ENCODE measurements around the gene POU2AF1.

POU2AF1 gene

GRCh38 chr11:111378861-111379601, at the start of gene POU2AF1:
TSS of gene POU2AF1 (minus strand) at chr11:111379275. CDS start at chr11:111379177, 98 bp downstream.
- peak in 3 of 4 experiments; percentile 41 to 58 (median 47) for DNase-seq

GRCh38 chr11:111428113-111428876, 49.2 kb upstream of the POU2AF1 start:
- DNase-seq = no peak

GRCh38 chr11:111427471-111427912, 48.4 kb upstream of the POU2AF1 start:
- DNase-seq = no peak

GRCh38 chr11:111426617-111427016, 47.5 kb upstream of the POU2AF1 start:
- DNase-seq = no peak

- no peak for DNase-seq
Observed at GRCh38 chr11:111423250-111423615, 44.2 kb upstream of the POU2AF1 start.

- peak; percentile 6 to 41 (median 18) for DNase-seq
Observed at GRCh38 chr11:111422494-111423249, 43.6 kb upstream of the POU2AF1 start.

GRCh38 chr11:111421251-111421650, 42.2 kb upstream of the POU2AF1 start:
- DNase-seq = no peak

- no peak for DNase-seq
Observed at GRCh38 chr11:111419641-111420327, 40.7 kb upstream of the POU2AF1 start.

GRCh38 chr11:111419181-111419580, 40.1 kb upstream of the POU2AF1 start:
- no peak for DNase-seq

- DNase-seq = no peak
Observed at GRCh38 chr11:111418436-111418787, 39.3 kb upstream of the POU2AF1 start.

GRCh38 chr11:111417766-111418435, 38.8 kb upstream of the POU2AF1 start:
- DNase-seq = no peak

GRCh38 chr11:111417011-111417765, 38.1 kb upstream of the POU2AF1 start:
- no peak for DNase-seq

- no peak for DNase-seq
Observed at GRCh38 chr11:111416231-111416960, 37.3 kb upstream of the POU2AF1 start.

GRCh38 chr11:111414936-111415335, 35.9 kb upstream of the POU2AF1 start:
- DNase-seq = no peak

- DNase-seq = no peak
Observed at GRCh38 chr11:111414267-111414931, 35.3 kb upstream of the POU2AF1 start.

- DNase-seq = no peak
Observed at GRCh38 chr11:111413849-111414248, 34.8 kb upstream of the POU2AF1 start.

GRCh38 chr11:111412293-111412692, 33.2 kb upstream of the POU2AF1 start:
- DNase-seq = no peak

GRCh38 chr11:111411456-111411855, 32.4 kb upstream of the POU2AF1 start:
- DNase-seq = no peak

GRCh38 chr11:111410951-111411350, 31.9 kb upstream of the POU2AF1 start:
- DNase-seq = no peak

GRCh38 chr11:111409915-111410314, 30.8 kb upstream of the POU2AF1 start:
- no peak for DNase-seq

Measured in activated naive CD4-positive, alpha-beta T cell (primary cell).